OCI-LY7 (cell line): ENCODE measurements around the gene SLC12A8. TPM values are rescaled to one million over a fixed set of nuclear protein-coding genes. Genes with fewer than 3 reads are reported as not detected.

Experiments used
- BruUV-seq: library from RNA; stranded (reverse); fragments of 400-500 nt; replicated peaks from 2 replicates; lab custom pipeline; 2021; lab: Mats Ljungman, UMichigan
- CTCF ChIA-PET: fragments of 300-600 bp; sonication (Branson Sonifier 250); formaldehyde crosslinking; loops from one replicate; lab custom pipeline; 2022; ENCODE audit warnings: antibody characterized with exemption; ENCODE audit not compliant: unreplicated experiment; lab: Charles Lee
- POLR2A ChIA-PET: fragments of 300-600 bp; sonication (Branson Sonifier 250); formaldehyde crosslinking; loops from one replicate; lab custom pipeline; 2022; ENCODE audit warnings: antibody characterized with exemption; lab: Charles Lee
- DNase-seq: peaks from one replicate; pipeline ENCODE4 v3.0.0-alpha.2; 2015; ENCODE audit warnings: low spot score
- H2AFZ ChIP-seq: fragments of 200-600 bp; sonication (generic), shearing (Covaris generic); 2 replicates; pipeline ENCODE4 v1.6.1; 2014; ENCODE audit warnings: mild to moderate bottlenecking, antibody characterized with exemption, low read length, moderate library complexity
- H3K27ac ChIP-seq: fragments of 200-600 bp; sonication (generic); 2 replicates; pipeline ENCODE4 v1.5.1; 2014; ENCODE audit warnings: mixed run types, low read depth, mild to moderate bottlenecking, moderate library complexity, low read length, inconsistent platforms; ENCODE audit not compliant: poor library complexity, severe bottlenecking
- H3K36me3 ChIP-seq: fragments of 200-600 bp; sonication (generic); 2 replicates; pipeline ENCODE4 v1.6.1; 2014; ENCODE audit warnings: mild to moderate bottlenecking, antibody characterized with exemption, low read length, moderate library complexity, mixed read lengths; ENCODE audit not compliant: insufficient read depth
- H3K4me1 ChIP-seq: fragments of 200-600 bp; sonication (generic); 2 replicates; pipeline ENCODE4 v1.5.1; 2014; ENCODE audit warnings: mild to moderate bottlenecking, low read length; ENCODE audit not compliant: insufficient read depth, poor library complexity, severe bottlenecking
- H3K4me2 ChIP-seq: fragments of 200-600 bp; sonication (generic); 2 replicates; pipeline ENCODE4 v1.6.1; 2014; ENCODE audit warnings: mild to moderate bottlenecking, low read length
- H3K4me3 ChIP-seq: fragments of 200-600 bp; sonication (generic); 2 replicates; pipeline ENCODE4 v1.5.1; 2014; ENCODE audit warnings: mild to moderate bottlenecking, low read depth, low read length; ENCODE audit not compliant: poor library complexity, severe bottlenecking
- H3K79me2 ChIP-seq: fragments of 200-600 bp; sonication (generic); 2 replicates; pipeline ENCODE4 v1.6.1; 2016; ENCODE audit warnings: low read depth, mild to moderate bottlenecking, low read length, moderate library complexity, mixed read lengths; ENCODE audit not compliant: insufficient read depth
- H3K9me2 ChIP-seq: fragments of 200-600 bp; sonication (generic); 2 replicates; pipeline ENCODE4 v1.6.1; 2016; ENCODE audit warnings: mild to moderate bottlenecking, low read length, mixed read lengths; ENCODE audit not compliant: insufficient read depth
- H3K9me3 ChIP-seq: fragments of 200-600 bp; sonication (generic); 2 replicates; pipeline ENCODE4 v1.6.1; 2014; ENCODE audit warnings: mild to moderate bottlenecking, mixed run types, low read length, mixed read lengths
- H4K20me1 ChIP-seq: fragments of 200-600 bp; sonication (generic); 2 replicates; pipeline ENCODE4 v1.6.1; 2014; ENCODE audit warnings: mild to moderate bottlenecking, antibody characterized with exemption, low read length, moderate library complexity, mixed read lengths; ENCODE audit not compliant: insufficient read depth
- EZH2phosphoT487 ChIP-seq: fragments of 200-600 bp; sonication (generic); IDR thresholded peaks from 2 replicates; pipeline ENCODE4 v1.6.1; 2018; ENCODE audit warnings: low read depth, borderline replicate concordance, mild to moderate bottlenecking, mixed run types, antibody characterized with exemption, low read length, moderate library complexity, mixed read lengths
- intact Hi-C: fragments of 100-400 bp; cut with micrococcal nuclease; formaldehyde crosslinking; loops from one replicate; pipeline ENCODE4 v1.10.0; 2022; ENCODE audit not compliant: unreplicated experiment
- total RNA-seq, 2 experiments: library from RNA; depleted of rRNA in 1 of 2; stranded (reverse); fragments of >200 nt in 1 of 2; shearing (Covaris generic) in 1 of 2; gene quantifications; 2 replicates each; pipeline ENCODE4 v1.2.3, GENCODE V29; 2014 to 2022
- TF ChIP-seq, protein P1 (sequence below): fragments of 200-600 bp; sonication (generic); conservative IDR thresholded peaks from 2 replicates; pipeline ENCODE4 v1.5.1; 2014; ENCODE audit warnings: mild to moderate bottlenecking, antibody characterized with exemption, low read length, moderate library complexity, mixed read lengths

SLC12A8 gene
- total RNA-seq, 2 experiments from 2014 or later: 0.84 to 1.0 TPM

DNA sequence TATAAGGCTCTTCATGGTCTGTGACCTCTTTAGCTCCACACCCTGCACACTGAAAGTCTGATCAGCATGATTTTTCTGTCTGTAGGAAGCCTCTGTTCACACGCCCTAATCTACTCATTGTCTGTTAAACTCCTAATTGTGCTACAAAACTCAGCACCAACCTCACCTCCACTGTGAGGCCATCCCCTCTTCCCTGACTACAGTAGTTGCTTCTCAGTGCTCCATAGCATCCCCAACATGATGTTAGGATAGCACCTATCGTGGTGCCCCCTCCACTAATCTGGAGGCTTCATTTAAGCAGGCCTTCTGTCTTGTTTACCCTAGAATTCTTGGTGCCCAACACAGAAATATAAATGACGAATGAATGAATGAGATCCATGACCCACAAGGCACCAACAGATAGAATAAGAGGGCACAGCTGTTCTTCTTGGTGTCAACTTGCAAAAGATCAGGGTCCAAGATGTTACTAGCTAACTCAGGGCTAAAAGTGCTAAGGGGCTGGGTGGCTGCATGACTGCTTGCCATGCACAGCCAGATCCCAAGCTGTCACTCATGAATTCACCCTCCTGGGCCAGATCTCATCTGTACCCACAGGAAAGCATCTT, 101.6 kb downstream of the SLC12A8 start:
- intact Hi-C loops: no loop called here
- H3K9me2 ChIP-seq: no peaks in the 10 kb centered on the region
- CTCF ChIA-PET: no interaction called here
- POLR2A ChIA-PET: no interaction called here
- no peaks in the 10 kb centered on the region for H4K20me1 ChIP-seq
- H3K4me1 ChIP-seq: peaks cover 6% of the 10 kb centered on the region
- H3K36me3 ChIP-seq: no peaks in the 10 kb centered on the region
- H3K4me2 ChIP-seq: no peak overlapping the region
- no peak overlapping the region for H3K27ac ChIP-seq
- no peaks in the 10 kb centered on the region for H3K79me2 ChIP-seq
- no peak for TF ChIP-seq EZH2phosphoT487
- no peak for DNase-seq
- no TSS peak for BruUV-seq
- no peak overlapping the region for H2AFZ ChIP-seq
- no peaks in the 10 kb centered on the region for H3K9me3 ChIP-seq
- H3K4me3 ChIP-seq: no peak overlapping the region

DNA sequence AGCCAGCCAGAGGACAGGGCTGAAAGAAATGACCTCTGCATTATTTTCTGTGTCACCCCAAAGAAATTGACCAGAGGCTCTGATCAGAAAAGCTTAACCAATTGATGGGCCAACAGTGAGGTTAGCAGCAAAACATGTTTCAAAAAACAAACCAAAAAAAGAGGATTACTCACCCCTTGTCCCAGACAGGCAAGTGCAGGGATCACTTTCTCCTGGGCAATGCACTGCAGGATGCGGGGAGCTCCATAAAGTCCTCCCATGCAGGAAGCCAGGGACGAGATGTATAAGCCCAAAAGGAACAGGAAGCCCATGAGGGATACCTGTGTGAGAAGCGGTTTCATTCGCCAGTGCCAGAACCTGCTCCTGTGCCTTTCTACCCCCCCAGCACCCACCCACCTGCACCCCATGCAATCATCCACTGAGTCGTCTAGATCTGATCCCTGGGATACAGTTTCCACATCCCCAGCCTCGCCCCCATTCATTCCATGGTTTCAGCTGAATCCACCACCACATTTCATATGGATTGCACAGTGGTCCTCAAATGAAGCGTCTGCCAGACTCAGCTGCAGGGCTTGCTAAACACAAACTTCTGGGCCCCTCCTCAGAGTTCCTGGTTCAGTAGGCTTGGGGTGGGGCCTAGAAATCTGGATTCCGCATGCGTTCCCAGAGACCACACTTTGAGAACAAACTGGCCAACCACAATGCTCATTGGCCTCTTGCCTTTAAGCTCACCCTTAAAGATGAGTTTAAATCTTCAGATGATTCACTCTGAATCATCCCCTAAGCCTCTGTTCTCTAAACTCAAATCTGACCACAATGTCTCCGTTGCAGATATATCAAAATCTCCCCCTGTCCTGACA, 102.3 kb downstream of the SLC12A8 start:
- CTCF ChIA-PET: no interaction called here
- Histone ChIP-seq H3K4me2 (no peak overlapping the region), H3K36me3 (no peaks in the 10 kb centered on the region), H3K9me2 (no peaks in the 10 kb centered on the region), H4K20me1 (no peaks in the 10 kb centered on the region), H3K4me3 (no peak overlapping the region), H3K79me2 (no peaks in the 10 kb centered on the region), H3K4me1 (peaks cover 6% of the 10 kb centered on the region), H3K9me3 (no peaks in the 10 kb centered on the region), H2AFZ (no peak overlapping the region), H3K27ac (no peak overlapping the region)
- intact Hi-C loops: no loop called here
- BruUV-seq: no TSS peak
- POLR2A ChIA-PET: interaction anchor here (1.0 to 2.0 kb wide), 2 partner anchors 11 to 23 kb away, joined by 4 to 12 read pairs; no protein-coding TSS in a partner anchor
- TF ChIP-seq, protein P1, sequence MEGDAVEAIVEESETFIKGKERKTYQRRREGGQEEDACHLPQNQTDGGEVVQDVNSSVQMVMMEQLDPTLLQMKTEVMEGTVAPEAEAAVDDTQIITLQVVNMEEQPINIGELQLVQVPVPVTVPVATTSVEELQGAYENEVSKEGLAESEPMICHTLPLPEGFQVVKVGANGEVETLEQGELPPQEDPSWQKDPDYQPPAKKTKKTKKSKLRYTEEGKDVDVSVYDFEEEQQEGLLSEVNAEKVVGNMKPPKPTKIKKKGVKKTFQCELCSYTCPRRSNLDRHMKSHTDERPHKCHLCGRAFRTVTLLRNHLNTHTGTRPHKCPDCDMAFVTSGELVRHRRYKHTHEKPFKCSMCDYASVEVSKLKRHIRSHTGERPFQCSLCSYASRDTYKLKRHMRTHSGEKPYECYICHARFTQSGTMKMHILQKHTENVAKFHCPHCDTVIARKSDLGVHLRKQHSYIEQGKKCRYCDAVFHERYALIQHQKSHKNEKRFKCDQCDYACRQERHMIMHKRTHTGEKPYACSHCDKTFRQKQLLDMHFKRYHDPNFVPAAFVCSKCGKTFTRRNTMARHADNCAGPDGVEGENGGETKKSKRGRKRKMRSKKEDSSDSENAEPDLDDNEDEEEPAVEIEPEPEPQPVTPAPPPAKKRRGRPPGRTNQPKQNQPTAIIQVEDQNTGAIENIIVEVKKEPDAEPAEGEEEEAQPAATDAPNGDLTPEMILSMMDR: no peak
- no peak for TF ChIP-seq EZH2phosphoT487
- DNase-seq: no peak

GRCh38 chr3:125109536-125109925, 103.0 kb downstream of the SLC12A8 start:
- Histone ChIP-seq H3K9me2 (no peaks in the 10 kb centered on the region), H3K4me3 (no peak overlapping the region), H3K79me2 (no peaks in the 10 kb centered on the region), H3K9me3 (no peaks in the 10 kb centered on the region), H3K27ac (no peak overlapping the region), H4K20me1 (no peaks in the 10 kb centered on the region), H3K4me2 (no peak overlapping the region), H2AFZ (no peak overlapping the region), H3K36me3 (no peaks in the 10 kb centered on the region), H3K4me1 (peaks cover 6% of the 10 kb centered on the region)
- intact Hi-C loops: no loop called here
- ChIA-PET POLR2A (interaction anchor here (1.0 to 2.0 kb wide), 2 partner anchors 11 to 23 kb away, joined by 4 to 12 read pairs; no protein-coding TSS in a partner anchor), CTCF (no interaction called here)
- no peak for DNase-seq
- BruUV-seq: no TSS peak
- no peak for TF ChIP-seq EZH2phosphoT487
- TF ChIP-seq, protein P1: no peak
